H7 (cell line): Measurements from ENCODE around the gene VPS37B. TPM values are rescaled to one million over a fixed set of nuclear protein-coding genes. Genes with fewer than 3 reads are reported as not detected.

Experiments used
- DNase-seq: peaks from one replicate; pipeline ENCODE4 v3.0.0; 2012
- H3K27me3 ChIP-seq: 2 replicates; pipeline ENCODE4 v1.6.0; 2011; ENCODE audit warnings: mild to moderate bottlenecking, low read length; ENCODE audit not compliant: control insufficient read depth, insufficient read depth
- H3K36me3 ChIP-seq: replicated peaks from 2 replicates; pipeline ENCODE4 v1.5.1; 2011; ENCODE audit warnings: low read length; ENCODE audit not compliant: control insufficient read depth, insufficient read depth
- H3K4me3 ChIP-seq: 2 replicates; pipeline ENCODE4 v1.5.1; 2011; ENCODE audit warnings: low read depth, mild to moderate bottlenecking, control low read depth, low read length, moderate library complexity; ENCODE audit not compliant: insufficient read depth
- total RNA-seq: library from RNA; depleted of rRNA; stranded (reverse); fragments of >200 nt; shearing (Covaris generic); gene quantifications from 2 replicates; pipeline ENCODE4 v1.2.3, GENCODE V29; 2014

VPS37B gene
- total RNA-seq, 1 experiment from 2014 or later: 14.7 TPM

DNA sequence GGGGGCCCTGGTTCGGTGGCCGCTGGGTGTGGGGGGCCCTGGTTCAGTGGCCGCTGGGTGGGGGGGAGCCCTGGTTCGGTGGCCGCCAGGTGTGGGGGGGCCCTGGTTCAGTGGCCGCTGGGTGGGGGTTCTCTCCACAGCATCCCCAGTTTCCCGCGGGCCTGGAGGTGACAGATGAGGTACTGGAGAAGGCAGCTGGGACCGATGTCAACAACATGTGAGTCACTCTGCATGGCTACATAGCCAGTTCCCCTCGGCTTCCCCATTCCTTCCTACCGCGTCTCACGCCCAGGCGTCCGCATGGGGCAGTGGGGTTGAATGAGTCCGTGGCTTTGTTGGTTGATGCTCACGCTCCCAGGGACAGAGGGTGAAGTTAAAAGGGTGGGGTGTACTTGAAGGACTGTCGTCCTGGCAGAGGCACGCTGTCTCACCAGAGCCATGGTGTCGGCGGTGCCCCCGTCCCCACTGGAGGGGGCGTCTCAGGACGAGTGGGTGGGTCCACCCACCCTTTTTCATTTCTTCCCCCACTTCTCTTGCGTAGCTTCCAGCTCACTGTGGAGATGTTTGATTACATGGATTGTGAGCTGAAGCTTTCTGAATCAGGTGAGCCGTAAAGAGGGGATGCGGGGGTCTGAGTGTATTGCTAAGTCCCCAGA, 45.1 kb downstream of the VPS37B start:
- Histone ChIP-seq H3K36me3 (no peaks in the 10 kb centered on the region), H3K27me3 (no peaks in the 10 kb centered on the region), H3K4me3 (no peak overlapping the region)
- peak; percentile 59 for DNase-seq

DNA sequence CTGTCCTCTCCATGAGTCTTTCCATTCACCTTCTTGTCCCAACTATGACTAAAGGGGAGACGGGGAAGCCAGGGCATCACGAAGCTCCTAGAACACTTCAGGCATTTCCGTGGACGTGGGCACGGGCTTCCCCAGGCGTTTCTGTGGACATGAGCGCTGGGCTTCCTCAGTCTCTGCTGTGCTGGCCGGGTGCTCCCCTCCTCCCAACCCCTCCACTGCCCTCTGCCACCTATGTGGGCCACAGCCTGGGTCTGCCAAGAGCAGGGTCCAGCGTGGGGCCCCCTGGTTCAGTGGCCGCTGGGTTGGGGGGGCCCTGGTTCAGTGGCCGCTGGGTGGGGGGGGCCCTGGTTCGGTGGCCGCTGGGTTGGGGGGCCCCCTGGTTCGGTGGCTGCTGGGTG, 45.9 kb downstream of the VPS37B start:
- no peaks in the 10 kb centered on the region for H3K36me3 ChIP-seq
- H3K4me3 ChIP-seq: no peak overlapping the region
- DNase-seq: no peak

DNA sequence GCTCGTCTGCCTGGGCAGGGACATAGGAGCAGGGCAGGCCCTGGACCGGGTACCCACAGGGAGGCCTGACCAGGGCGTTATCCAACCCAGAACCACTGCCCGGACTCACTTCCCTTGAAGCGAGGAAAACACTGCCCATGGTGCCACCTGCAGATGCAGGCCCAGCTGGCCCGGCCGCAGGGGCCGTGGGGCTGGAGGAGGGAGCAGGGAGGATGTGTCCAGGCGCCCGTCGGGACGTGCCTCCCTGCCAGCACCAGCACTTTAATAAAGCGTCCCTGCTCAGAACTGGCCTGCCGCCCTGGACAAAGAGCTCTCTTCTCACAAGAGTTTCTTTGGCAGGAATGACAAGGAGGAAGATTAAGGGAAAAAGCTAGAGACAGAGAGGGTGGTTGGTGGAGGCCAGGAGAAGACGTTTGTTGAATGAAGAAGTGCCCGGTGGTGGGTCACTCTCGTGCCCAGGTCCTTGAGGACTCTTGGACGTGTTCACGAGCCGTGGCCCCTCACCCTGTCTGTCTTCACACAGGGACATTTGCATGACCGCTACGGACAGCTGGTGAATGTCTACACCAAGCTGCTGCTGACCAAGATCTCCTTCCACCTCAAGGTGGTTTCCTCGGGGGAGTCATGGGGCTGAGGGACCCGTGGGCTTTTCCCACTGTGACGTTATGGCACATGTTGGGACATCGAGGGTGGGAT, 46.4 kb downstream of the VPS37B start:
- DNase-seq: peak; percentile 53
- H3K27me3 ChIP-seq: no peaks in the 10 kb centered on the region
- no peaks in the 10 kb centered on the region for H3K36me3 ChIP-seq
- H3K4me3 ChIP-seq: no peak overlapping the region

More for the DNA sequence above, 45.9 kb downstream of the VPS37B start:
- H3K27me3 ChIP-seq: no peaks in the 10 kb centered on the region

DNA sequence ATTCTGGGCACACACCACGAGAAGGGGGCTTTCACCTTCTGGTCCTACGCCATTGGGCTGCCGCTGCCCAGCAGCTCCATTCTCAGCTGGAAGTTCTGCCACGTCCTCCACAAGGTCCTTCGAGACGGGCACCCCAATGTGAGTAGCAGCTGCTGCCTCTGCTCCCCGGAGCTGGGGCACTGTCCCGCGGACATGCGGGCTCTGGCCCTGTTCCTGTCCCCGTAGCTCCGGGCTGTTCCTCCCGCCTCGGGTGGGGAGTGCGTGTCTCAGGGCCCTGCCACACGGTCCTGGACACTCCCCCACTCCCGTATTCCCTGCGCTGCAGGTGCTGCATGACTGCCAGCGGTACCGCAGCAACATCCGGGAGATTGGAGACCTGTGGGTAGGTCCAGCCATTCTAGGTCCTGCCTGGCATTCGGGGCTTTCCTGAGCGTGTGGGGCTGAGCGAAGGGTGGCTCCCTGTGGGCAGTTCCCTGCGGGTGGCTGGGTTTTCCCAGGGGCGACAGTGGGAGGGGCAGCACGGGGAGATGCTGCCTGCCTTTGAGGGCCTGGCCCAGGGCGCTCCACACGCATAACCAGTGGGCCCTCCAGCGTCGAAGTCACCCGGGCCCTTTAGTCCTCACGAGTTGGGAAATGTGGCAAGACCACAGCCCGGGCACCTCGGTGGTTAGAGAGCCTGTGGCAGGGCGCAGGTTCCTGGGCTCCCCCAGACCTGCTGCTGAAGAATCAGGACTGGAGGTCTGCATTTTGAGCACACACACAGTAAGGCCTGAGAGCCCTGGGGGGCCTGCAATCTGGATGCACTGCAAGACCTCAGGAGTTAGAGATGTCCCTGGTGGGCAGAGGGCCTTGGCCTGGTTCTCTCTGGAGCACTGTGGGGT, 47.2 kb downstream of the VPS37B start:
- Histone ChIP-seq H3K27me3 (no peaks in the 10 kb centered on the region), H3K36me3 (no peaks in the 10 kb centered on the region), H3K4me3 (no peak overlapping the region)
- peak; percentile 64 for DNase-seq

DNA sequence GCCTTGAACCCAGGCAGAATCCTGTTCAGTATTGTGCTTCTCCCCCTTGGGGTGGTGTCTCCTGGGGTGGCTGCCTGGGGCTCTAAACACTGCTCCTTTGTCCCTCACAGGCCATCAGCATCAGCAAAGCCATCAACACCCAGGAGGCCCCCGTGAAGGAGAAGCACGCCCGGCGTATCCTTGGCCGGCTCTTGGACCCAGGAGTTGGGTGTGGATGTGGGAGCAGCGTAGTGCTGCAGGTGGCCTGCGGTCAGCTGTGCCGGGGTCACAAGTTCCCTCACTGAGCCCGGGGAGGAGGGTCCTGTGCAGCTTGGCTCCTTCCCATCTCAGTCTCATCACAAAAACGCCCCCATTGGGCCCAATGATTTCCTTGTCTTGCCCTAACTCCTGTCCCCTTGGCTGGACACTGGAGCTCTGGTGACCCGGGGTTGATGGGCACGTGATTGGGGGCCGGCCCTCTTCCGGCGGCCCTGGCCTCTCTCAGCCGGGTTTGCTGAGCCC, 48.0 kb downstream of the VPS37B start:
- no peaks in the 10 kb centered on the region for H3K36me3 ChIP-seq
- H3K4me3 ChIP-seq: no peak overlapping the region
- peak; percentile 55 for DNase-seq
- no peaks in the 10 kb centered on the region for H3K27me3 ChIP-seq

DNA sequence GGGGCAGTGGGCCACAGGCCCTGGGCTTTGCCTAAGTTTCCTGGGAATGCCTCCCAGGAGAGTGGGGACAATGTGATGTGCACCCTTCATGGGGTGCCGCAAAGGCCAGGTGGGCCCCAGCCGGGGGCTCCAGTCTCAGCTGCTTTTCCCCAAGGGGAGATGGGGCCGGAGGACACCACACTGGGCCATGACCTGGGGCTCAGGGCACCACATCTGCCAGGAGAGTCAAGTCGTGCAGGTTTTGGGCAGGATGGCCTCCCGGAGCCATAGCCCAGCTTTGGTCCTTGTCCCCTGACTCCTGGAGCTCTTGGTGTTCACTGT, 48.4 kb downstream of the VPS37B start:
- Histone ChIP-seq H3K36me3 (no peaks in the 10 kb centered on the region), H3K27me3 (no peaks in the 10 kb centered on the region), H3K4me3 (no peak overlapping the region)
- no peak for DNase-seq

DNA sequence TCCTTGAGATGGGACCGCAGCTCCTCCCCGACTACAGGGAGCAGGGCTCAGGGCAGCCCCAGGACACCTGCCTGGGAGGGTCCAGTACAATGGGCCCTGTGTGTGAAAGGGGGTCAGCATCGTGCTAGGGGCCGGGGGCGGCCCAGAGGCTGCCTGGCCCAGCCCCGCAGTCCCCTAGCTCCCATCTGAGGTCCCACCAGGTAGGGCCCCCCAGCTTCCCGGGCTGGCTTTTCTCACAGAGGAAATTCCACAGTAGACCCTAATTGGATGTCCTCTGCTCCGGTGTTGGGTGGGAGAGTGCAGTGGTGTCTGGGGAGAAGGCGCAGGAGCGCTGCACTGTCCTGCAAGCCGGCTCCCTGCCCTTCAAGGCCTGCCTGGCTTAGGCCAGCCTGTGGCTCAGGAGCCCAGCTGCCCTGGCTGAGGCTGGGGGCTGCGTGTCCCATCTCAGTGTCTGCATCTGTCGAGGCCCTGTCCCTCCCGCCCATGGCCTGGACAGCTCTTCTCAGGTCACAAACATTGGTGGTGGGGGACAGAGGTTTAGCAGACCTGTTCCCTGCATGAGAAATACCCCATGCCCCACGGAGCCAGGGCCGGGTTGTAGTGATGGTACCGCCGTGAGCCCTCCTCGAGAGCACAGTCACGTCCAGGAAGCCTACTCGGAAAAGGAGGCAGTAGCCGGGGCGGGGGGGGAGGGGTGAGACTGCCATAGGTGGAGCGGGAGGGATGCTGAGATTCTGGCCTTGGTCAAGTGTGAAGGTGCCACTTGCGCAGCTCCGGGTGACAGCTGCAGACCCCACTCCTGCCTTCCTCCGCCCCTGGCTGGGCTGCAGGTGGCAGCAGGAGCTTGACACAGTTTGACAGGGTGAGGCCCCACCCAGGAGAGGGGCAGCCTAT, 49.1 kb downstream of the VPS37B start:
- H3K27me3 ChIP-seq: no peaks in the 10 kb centered on the region
- no peak overlapping the region for H3K4me3 ChIP-seq
- no peaks in the 10 kb centered on the region for H3K36me3 ChIP-seq
- peak; percentile 74 for DNase-seq

DNA sequence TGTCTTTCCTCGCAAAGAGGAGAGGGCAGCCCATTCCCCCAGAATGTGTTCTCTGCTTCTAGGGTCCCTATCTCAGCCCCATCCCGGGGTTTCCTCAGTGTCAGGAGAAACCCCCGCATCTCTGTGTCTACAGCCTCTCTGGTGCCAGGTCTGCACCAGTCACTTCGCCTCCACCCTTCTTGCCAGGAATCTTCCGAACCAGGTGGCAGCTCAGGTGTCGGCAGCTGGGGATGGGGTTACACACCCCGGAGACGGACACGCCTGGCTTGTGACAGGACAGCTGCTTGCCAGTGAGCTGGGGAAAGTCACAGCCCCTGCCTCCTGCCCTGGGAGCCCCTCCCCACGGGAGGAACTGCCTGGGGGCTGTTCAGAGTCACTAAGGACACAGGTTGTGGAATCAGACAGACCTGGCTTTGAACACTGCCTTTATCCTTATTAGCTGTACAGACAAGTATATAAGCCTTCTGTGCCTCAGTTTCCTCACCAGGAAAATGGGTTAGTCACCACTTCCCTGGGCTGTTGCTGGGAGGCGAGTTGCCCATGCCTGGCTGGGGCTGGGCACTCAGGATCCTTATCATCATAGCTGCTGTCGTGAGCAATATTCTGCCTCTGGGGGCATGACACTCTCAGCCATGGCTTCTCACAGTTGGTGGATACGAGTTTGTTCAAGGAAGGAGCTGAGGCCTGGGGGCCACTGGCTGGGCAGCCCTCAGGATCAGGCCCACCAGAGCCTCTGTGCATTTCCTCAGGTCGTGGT, 49.9 kb downstream of the VPS37B start:
- Histone ChIP-seq H3K27me3 (no peaks in the 10 kb centered on the region), H3K4me3 (no peak overlapping the region), H3K36me3 (no peaks in the 10 kb centered on the region)
- DNase-seq: peak; percentile 51

DNA sequence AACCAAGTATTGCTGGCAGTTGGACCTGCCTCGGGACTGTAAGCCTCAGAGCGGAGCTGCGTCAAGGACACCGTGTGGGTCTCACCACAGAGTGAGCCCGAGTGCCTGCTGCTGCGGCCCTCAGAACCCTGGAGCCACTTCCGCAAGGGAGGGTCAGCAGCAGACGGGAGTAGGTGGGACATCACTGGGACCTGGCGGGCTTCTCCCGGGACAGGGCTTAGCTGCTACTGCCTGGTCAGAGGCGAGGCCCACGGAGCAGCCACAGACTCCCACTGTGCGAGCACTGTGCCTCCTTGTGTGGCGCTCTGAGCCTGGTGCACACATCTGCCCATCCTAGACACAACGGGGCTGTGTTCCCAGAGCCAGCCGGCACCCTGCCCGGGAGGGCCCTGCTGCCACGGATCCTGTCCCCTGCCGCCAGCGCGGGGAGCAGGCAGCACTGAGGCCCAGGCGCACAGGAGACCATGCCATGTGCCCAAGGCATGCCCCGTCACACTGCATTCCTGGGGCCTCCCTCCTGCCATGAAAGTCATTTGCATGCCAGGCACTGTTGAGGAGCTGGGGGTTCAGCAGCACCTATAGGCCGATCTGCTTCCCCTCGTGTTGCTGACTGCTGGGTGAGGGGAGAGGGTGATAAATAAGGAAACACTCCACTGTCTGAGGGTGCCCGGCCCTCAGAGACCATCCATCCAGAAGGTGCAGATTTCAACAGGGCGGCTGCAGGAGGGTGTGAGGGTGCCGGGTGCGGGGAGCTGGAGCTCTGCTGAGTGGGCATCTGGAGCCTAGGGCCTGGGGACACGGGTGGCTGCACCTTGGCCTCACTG, 50.7 kb downstream of the VPS37B start:
- Histone ChIP-seq H3K4me3 (no peak overlapping the region), H3K36me3 (no peaks in the 10 kb centered on the region), H3K27me3 (no peaks in the 10 kb centered on the region)
- peak; percentile 74 for DNase-seq

DNA sequence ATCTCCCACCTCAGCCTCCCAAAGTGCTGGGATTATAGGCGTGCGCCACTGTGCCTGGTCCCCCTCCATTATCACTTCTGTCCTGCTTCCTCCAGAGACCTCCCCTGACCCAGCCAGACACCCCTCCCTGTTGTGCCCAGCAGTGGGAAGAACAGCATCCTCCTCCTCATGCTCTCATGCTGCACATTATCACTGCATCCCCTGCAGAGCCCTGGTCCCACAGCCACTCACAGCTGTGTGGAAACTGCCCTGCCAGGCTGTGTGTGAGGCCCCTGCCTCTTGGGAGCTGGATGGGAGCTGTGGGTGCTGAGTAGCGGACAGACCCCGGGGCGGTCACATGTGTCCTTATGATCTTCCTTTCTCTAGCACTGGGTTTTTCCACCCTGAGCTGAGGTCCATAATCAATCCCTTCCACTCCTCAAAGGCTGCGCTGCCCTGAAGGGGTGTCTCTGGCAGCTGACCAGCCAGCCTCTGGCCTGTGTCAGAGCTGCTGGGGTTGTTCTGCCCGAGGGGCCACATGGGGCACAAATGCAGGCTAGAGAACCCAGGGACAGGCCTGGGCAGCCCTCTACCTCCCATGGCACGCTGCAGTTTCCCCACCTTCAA, 51.5 kb downstream of the VPS37B start:
- Histone ChIP-seq H3K36me3 (no peaks in the 10 kb centered on the region), H3K27me3 (no peaks in the 10 kb centered on the region), H3K4me3 (no peak overlapping the region)
- DNase-seq: peak; percentile 52

DNA sequence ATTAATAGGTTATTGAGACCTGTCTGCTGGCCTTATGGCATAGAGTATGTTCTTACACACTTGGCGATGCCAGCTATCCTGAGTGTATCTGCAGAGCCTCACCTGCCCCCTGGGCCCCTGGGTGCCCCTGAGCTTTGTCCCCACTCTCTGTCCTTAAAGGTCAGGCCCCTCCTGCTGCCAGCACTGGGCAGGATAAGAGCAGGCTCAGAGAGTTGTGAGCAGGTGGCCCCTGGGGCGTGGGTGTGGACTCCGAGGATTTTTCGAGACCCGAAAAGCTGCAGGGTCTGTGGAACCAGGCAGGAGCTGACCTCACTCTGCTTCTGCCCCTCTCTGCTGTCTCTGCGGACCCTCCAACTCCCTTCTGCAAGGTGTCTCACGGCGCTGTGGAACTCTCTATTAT, 52.5 kb downstream of the VPS37B start:
- DNase-seq: peak; percentile 37
- Histone ChIP-seq H3K36me3 (no peaks in the 10 kb centered on the region), H3K4me3 (no peak overlapping the region), H3K27me3 (no peaks in the 10 kb centered on the region)

DNA sequence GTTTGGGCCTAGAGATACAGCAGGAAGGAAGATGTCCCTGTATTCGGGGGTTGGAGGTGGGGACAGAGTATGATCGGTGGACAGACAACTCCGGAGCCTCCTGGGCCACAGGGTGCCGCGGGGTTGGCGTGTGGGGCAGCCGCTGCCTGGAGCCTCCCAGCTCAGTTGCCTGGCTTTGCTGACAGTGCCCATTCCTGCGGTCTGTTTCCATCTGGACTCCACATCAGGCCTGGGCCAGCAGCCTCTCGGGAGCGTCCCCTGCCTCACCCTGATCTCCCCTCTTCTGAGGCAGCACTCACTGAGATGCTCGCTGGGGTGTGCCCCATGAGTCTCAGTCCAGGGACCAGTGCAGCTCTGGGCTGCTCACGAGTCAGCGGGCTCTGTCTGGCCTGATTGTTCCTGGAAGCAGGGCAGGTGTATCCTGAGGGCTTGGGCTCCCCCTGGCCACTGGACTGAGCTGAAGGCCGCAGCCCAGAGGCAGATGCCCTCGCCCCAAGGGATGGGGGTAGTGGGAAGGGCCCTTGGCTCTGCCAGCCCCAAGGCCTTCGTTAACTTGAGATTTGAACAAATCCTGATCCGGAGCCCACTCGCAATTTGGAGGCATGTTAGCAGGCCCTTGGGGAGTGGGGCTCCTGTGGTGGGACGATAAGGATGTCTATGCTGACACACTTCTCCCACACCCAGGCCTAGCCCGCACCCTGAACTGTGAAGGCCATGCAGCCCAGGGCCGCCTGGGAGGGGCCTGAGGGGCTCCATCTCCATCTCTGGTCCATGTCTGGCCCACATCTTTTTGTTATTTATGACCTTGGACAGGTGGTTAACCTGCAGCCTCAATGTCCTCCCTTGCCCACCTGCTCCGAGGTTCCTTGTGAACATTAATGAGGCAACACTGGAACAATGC, 53.2 kb downstream of the VPS37B start:
- H3K27me3 ChIP-seq: no peaks in the 10 kb centered on the region; the same call in 1 of the 2 replicates
- no peak overlapping the region for H3K4me3 ChIP-seq
- H3K36me3 ChIP-seq: no peaks in the 10 kb centered on the region
- peak; percentile 75 for DNase-seq
